Peyer's patch (tissue), 4 donors: ENCODE results near the gene OR2T1.
"Not testable (repeated sequence)": the region's sequence is repeated elsewhere in the genome, so short reads cannot be mapped to it uniquely, and the experiment has no call there.

Experiments
- POLR2A ChIP-seq, 2 donors: fragments of 450-650 bp; IDR thresholded peaks; one replicate each; pipeline ENCODE4 v1.5.1; 2017; ENCODE audit warnings: antibody characterized with exemption in 2 of 2, mild to moderate bottlenecking in 2 of 2, moderate library complexity in 2 of 2
- TF ChIP-seq, protein P1 (sequence below), 6 experiments: fragments of 450-650 bp in 4 of 6; fragments of 200-600 bp in 2 of 6; sonication (generic) in 1 of 6; IDR thresholded peaks; one replicate each; pipeline ENCODE4 v1.5.1; 2017 to 2019; ENCODE audit warnings: antibody characterized with exemption in 6 of 6, mild to moderate bottlenecking in 3 of 6, moderate library complexity in 1 of 6

DNA sequence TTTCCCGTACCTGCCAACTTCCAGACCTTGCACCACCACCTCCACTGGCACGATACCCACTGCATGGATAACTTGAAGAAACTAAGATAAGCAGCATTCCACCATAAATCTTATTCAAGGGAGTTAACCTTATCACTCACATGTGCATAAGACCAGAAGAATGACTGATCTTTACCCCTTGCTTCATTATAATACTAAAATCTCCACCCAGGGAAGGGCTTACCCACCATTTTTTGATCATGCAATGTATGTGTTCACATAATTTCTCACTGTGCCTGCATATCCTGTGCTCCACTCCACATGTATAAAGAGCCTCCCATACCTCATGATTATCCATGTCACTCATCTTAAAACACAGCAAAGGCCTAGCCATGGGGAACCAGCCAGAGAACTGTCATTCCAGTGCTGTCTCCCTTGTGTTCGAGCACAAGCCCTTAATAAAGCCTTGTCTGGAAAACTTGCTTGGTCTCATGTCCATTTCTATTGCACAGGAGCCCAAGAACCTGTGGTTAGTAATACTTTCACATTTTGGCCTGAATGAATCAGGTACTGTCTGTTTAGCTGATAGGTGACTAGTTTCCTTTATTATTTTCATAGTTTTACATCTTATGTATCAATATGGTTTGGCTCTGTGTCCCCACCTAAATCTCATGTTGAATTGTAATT, 24.8 kb downstream of the OR2T1 start:
- TF ChIP-seq, protein P1, sequence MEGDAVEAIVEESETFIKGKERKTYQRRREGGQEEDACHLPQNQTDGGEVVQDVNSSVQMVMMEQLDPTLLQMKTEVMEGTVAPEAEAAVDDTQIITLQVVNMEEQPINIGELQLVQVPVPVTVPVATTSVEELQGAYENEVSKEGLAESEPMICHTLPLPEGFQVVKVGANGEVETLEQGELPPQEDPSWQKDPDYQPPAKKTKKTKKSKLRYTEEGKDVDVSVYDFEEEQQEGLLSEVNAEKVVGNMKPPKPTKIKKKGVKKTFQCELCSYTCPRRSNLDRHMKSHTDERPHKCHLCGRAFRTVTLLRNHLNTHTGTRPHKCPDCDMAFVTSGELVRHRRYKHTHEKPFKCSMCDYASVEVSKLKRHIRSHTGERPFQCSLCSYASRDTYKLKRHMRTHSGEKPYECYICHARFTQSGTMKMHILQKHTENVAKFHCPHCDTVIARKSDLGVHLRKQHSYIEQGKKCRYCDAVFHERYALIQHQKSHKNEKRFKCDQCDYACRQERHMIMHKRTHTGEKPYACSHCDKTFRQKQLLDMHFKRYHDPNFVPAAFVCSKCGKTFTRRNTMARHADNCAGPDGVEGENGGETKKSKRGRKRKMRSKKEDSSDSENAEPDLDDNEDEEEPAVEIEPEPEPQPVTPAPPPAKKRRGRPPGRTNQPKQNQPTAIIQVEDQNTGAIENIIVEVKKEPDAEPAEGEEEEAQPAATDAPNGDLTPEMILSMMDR (IDR thresholded peaks at IDR 0.05), result not testable (repeated sequence)
- TF ChIP-seq POLR2A (IDR thresholded peaks at IDR 0.05), result not testable (repeated sequence)
